Measurements from ENCODE around the gene PRDX2.
"Not testable (repeated sequence)": the region's sequence is repeated elsewhere in the genome, so short reads cannot be mapped to it uniquely, and the experiment has no call there.

DNA sequence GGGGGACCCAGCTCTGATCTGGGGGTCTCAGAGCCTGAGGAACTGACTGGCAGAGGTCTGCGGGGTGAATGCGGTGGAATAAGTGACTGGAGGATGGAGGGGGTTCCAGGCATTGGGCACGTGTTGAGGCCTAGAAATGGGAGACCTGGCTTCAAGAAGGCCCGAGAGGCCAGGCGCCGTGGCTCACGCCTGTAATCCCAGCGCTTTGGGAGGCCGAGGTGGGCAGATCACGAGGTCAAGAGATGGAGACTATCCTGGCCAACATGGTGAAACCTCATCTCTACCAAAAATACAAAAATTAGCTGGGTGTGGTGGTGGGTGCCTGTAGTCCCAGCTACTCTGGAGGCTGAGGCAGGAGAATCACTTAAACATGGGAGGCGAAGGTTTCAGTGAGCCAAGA, 16.2 kb upstream of the PRDX2 start:
- TF ChIP-seq, protein P1, sequence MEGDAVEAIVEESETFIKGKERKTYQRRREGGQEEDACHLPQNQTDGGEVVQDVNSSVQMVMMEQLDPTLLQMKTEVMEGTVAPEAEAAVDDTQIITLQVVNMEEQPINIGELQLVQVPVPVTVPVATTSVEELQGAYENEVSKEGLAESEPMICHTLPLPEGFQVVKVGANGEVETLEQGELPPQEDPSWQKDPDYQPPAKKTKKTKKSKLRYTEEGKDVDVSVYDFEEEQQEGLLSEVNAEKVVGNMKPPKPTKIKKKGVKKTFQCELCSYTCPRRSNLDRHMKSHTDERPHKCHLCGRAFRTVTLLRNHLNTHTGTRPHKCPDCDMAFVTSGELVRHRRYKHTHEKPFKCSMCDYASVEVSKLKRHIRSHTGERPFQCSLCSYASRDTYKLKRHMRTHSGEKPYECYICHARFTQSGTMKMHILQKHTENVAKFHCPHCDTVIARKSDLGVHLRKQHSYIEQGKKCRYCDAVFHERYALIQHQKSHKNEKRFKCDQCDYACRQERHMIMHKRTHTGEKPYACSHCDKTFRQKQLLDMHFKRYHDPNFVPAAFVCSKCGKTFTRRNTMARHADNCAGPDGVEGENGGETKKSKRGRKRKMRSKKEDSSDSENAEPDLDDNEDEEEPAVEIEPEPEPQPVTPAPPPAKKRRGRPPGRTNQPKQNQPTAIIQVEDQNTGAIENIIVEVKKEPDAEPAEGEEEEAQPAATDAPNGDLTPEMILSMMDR (conservative IDR thresholded peaks at IDR 0.05; ENCODE audit: low read depth in 2 of 2) = not testable (repeated sequence)
- not testable (repeated sequence) for TF ChIP-seq CREB1 (CRISPR knock-in tag; IDR thresholded peaks at IDR 0.05; ENCODE audit: low read depth); EZH2 (IDR thresholded peaks at IDR 0.05; ENCODE audit: low read depth, unreplicated experiment); POLR2AphosphoS5 (IDR thresholded peaks at IDR 0.05; ENCODE audit: low read depth); JUNB (IDR thresholded peaks at IDR 0.05; ENCODE audit: unreplicated experiment)
